ENCODE results near the gene SSU72.
"Not testable (repeated sequence)": the region's sequence is repeated elsewhere in the genome, so short reads cannot be mapped to it uniquely, and the experiment has no call there.

SSU72 gene

DNA sequence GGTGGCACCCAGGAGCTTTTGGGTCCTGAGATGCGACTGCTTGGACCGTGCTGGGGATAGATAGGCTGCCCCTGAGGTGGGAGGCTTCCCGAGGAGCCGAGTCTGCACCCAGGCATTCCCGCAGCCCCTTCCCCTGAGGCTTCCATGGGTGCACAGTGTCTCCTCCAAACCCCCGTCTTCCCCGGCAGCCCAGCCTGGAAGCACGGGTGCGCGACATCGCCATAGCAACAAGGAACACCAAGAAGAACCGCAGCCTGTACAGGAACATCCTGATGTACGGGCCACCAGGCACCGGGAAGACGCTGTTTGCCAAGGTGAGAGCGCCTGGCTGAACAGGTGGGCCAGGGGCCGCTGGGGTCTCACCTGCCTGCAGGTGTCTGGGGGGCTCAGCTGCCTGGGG lies 51.0 kb downstream of the SSU72 start:
- DNase-seq, result not testable (repeated sequence)

DNA sequence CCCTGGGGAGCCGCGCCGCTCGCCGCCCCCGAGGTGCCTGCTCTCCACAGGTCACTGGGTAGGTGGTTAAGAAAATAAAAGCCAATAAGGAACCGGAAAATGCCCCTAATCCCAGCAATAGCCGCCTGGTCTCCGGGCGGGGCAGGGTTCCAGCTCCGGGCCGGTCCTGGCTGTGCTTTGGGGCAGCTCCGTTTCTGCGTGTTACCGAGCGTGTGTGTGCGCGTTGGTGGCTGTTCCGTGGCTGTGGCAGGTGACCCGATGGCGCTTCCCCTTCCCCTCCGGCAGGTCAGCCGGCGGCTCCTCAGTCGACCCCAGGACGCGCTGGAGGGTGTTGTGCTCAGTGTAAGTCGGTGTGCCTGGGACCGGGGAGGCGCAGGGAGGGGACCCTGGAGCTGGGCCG lies 51.4 kb downstream of the SSU72 start:
- not testable (repeated sequence) for DNase-seq

- DNase-seq, result not testable (repeated sequence)
Measured at GRCh38 chr1:1522536-1522935, 52.1 kb downstream of the SSU72 start.

DNA sequence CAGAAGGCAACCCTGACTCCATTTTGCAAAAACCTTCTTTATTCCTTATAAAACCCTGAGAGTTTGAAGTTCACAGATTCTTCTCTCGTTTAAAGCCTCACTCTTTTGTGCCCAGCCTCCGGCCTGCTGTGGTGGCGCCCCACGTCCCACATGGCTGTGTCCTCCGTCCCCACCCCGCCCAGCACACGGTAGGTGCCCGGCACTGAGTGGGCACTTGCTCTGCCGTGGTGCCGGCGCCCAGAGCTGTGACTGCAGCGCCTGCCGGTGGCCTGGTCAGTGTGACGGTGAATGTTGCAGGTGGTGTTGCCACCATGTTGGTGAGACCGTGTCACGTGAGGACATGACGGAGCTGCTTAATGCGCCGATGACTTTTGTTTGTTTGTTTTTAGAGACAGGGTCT lies 53.3 kb downstream of the SSU72 start:
- DNase-seq, result no peak

GRCh38 chr1:1519805-1520505 lies 54.7 kb downstream of the SSU72 start:
- not testable (repeated sequence) for DNase-seq

DNA sequence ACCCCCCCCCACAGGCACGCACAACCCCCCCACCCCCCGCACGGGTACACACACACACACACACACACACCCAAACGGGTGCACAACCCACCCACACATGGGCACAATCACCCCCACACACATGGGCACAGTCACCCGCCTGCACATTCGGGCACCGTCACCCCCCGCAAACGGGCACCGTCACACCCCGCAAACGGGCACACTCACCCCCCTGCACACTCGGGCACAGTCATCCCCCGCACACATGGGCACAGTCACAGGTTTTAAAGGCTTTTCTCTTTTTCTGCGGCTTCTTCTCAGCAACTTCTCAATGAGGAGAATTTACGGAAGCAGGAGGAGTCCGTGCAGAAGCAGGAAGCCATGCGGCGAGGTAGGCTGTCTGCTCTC lies 56.0 kb downstream of the SSU72 start:
- DNase-seq, result not testable (repeated sequence)

DNA sequence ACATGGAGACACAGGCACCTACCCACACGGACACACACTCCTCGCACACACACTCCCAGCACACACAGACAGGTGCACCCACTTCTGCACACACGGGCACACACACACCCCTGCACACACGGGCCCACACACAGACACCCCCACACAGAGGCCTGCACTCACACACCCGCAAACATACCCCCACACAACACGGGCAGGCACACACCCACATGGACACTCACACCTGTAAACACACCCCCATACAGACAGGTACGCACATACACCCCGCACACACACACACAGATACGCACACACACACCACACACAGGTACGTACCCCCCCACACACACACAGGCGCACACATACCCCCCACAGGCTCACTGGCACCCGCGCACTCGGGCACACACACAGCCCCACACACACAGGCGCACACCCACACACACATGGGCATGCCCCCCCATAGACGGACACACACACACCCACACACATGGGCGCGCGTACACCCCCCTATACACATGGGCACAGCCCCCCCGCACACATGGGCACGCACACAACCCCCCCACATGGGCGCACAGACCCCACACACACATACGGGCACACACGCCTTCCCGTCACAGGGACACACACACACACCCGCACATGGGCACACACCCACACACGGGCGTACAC lies 56.6 kb downstream of the SSU72 start:
- DNase-seq, result no peak

- DNase-seq, result not testable (repeated sequence)
Measured at GRCh38 chr1:1516923-1517322, 57.7 kb downstream of the SSU72 start.

DNA sequence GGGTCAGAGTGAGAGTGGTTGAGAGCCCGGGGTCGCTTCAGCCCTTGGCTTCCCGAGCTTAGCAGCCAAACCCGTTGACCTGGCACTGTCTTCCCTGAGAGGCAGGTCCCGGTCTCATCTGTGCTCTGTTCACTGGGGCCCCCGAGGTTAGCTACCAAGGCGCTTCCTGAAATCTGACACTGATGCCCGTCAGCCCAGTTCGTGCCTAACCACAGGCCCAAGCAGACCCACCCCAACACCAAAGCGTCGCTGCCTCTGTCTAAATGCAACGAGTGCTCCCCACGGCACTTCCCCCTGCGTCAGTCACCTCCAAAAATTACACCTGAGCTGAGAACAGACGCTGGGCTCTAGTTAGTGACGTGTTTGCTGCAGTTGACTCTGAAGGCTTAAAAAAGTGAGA lies 60.3 kb downstream of the SSU72 start:
- DNase-seq, result not testable (repeated sequence)

DNA sequence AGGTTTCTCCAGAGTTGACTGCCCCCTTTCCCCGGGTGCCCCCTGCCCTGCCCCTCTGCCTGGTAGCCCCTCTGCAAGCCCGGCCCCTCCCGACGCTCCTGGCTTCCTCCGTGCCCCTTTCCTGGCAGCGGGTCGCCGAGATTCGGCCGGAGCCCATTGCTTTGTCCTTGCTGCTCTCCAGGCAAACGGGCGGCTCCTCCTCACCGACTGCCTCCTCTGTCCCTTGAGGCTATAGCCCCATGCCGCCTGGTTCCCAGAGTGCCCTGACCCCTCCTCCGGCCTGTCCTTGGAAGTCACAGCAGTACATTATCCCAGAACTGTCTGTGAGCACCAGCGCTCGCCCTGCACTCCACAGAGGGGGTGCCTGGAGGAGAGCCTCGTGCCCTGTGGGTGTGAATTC lies 61.0 kb downstream of the SSU72 start:
- not testable (repeated sequence) for DNase-seq

DNA sequence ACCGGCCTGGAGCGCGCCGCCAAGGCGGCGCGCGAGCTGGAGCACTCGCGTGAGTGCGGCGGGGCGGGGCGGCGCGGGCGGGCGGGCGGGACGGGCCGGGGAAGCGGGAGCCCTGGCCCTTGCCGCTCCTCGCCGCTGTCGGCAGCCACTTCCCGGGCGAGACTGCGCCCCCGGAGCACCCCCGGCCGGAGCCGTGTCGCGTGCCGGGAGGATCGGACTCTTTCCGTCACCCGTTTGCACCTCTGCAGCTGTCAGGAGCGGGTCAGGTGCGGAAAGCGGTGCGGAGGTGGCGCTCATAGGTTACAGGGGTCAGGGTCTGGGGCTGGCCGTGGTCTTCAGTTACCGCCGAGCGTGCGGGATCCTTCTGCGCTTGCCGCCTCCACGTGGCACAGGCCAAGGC lies 62.2 kb downstream of the SSU72 start:
- peak; percentile 23 for DNase-seq

DNA sequence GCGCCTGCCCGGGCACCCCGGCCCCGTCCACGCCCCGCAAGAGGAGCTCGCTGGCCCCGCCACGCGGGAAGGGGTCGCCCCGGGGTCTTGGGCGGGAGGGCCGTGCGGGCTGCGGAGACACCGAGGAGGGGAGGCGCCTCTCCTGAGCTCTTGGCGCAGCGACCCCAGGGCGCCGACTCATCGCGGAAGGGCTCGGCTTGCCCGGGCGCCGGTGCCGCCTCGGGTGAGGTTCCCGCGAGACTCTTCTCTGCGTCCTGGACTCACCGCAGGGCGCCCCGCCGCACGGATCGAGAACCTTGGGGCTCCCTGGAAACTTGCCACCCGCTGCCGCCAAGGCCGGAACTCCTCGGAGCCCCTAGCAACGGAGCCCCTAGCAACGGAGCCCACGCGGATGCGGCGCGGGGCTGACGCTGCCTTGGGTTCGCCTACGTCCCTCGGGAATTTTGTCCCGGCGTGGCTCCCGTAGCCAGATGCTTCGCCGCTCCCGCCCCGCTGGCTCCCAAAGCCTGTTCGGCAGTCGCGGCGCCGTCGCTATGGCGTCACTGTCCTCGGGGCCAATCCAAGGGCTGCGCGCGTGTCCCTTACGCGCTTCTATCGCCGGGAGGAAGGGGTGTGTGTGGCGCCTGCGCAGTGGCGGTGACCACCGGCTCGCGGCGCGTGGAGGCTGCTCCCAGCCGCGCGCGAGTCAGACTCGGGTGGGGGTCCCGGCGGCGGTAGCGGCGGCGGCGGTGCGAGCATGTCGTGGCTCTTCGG lies 63.0 kb downstream of the SSU72 start, which contains the start of gene ATAD3A:
Gene ATAD3A (plus strand): TSS at position 630 of the 753 bp plus-strand sequence. CDS start 107 bp downstream, at position 737.
- peak; percentile 96 for DNase-seq

DNA sequence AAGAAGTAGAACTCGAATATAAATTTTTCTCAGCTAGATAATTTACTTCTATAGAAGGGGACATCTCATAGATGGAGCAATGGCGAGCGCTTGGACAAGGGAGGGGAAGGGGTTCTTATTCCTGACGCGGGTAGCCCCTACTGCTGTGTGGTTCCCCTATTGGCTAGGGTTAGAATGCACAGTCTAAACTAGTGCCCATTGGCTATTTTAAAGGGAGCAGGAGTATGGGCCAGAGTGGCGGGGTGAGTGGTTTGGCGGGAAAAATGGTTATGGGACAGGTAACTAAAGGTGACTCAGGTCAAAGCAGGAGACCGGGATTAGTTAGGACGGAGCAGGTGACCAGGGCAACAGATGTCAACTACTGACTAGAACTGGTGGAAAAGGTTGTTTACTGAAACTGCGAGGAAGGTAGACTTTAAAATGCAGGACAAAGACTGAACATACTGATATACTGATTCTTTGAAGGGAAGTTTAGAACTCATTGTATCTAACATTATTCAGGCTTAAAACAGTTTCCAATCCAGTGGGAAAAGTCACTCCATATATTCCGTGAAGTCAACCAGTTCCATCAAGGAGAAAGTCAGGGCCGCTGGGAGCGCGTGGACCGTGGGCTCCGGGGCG lies 63.6 kb downstream of the SSU72 start:
- peak; percentile 15 for DNase-seq

DNA sequence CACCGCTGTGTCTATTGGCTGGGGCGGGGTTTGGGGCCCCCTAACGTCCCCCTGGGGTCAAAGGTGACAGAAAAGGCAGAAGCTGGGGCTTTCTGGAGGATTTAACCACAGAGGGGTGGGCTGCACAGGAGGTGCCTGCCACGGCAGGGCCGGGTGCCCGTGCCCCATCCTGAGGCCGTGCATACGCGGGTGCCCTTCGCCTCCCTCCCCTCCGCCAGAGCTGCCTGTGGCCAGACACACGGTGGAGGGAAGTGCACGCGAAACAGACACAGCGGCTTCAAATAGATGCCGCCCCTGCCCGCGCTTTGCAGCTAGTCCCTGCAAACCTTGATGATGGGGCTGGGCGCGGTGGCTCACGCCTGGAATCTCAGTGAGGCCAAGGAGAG lies 65.2 kb downstream of the SSU72 start:
- DNase-seq, result not testable (repeated sequence)

DNA sequence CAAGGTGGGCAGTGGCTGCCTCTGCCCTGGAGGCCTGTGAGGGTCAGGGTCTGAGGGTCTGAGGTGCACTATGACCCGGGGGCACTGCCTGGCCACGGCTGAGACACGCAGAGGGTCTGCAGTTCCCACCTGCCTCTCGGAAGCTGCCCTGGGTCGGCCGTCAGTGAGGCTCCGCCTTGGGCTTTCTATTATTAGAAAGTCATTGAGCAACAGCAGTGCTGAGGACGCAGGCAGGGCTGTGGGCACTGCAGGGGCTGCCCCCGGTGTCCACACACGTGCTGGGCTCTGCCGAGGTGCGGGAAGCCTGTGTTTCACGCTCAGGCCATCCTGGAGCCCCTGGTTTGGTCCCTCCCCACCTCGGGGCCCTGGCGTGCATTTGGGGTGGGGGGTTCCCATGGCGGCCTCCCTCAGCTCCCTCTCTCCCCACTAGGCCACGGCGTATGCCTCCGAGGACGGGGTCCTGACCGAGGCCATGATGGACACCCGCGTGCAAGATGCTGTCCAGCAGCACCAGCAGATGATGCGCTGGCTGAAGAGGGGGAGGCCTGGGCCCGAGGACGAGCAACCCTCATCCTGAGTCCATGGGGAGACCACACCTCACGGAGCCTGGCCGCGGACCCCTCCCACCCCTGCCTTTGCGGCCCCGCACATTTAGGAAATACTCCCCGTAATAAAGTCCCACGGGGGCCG lies 65.7 kb downstream of the SSU72 start:
- not testable (repeated sequence) for DNase-seq

DNA sequence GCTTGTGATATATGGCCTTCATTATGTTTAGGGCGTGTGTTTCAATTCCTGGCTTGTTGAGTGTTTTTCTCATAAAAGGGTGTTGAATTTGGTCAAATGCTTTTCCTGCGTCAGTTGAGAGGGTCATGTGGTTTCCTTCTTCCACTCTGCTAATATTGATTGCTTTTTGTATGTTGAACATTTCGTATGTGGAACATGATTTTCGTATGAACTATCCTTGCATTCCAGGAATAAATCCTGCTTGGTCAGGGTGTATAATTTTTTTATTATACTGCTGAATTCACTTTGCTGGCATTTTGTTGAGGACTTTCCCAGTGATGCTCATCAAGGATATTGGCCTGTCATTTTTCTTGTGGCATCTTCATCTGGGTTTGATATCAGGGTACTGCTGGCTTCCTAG lies 67.4 kb downstream of the SSU72 start:
- DNase-seq, result no peak

DNA sequence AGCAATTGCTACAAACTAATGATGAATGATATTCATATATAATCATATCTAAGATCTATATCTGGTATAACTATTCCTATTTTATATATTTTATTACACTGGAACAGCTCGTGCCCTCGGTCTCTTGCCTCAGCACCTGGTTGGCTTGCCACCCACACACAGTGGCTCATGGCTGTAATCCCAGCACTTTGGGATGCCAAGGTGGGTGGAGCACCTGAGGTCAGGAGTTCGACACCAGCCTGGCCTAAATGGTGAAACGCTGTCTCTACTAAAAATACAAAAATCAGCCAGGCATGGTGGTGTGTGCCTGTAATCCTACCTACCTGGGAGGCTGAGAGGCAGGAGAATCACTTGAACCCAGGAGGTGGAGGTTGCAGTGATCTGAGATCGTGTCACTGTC lies 68.9 kb downstream of the SSU72 start:
- DNase-seq, result not testable (repeated sequence)

DNA sequence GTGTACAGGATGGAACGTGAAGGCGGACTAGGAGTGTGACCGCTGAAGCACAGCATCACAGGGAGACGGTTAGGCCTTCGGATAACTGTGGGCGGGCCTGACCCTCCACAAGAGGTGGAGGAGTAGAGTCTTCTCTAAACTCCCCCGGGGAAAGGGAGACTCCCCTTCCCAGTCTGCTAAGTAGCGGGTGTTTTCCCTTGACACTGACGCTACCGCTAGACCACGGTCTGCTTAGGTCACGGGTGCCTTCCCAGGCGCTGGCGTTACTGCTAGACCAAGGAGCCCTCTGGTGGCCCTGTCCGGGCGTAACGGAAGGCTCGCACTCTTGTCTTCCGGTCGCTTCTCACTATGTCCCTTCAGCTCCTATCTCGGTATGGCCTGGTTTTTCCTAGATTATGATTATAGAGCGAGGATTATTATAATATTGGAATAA lies 69.3 kb downstream of the SSU72 start:
- peak; percentile 48 for DNase-seq

GRCh38 chr1:1504777-1505365 lies 69.8 kb downstream of the SSU72 start:
- DNase-seq, result peak; percentile 84

- not testable (repeated sequence) for DNase-seq
Measured at GRCh38 chr1:1495461-1495975, 79.1 kb downstream of the SSU72 start.

DNA sequence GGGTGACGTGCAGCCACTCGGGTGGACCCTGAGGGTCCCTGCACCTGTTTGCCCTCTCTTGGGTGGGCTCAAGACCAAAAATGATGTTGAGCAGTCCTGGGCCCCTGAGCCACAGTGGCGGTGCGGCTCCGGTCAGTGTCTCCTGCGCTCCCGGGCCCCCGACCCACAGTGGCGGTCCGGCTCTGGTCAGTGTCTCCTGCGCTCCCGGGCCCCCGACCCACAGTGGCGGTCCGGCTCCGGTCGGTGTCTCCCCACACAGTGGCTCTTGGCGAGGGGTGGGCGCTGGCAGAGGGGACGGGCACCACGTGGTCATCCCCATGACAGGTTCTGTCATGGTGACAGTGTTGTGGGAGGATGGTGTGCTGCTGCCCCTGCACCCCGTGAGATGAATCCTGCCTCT lies 80.4 kb downstream of the SSU72 start:
- DNase-seq, result not testable (repeated sequence)
